22Rv1 (cell line): ENCODE results near the gene FAAP100.

Experiments used
- ZFX ChIP-seq: fragments of 450-650 bp; IDR thresholded peaks from 2 replicates; pipeline ENCODE4 v1.6.1; 2017; ENCODE audit warnings: antibody characterized with exemption, borderline replicate concordance
- TF ChIP-seq, protein P1 (sequence below): fragments of 450-650 bp; IDR thresholded peaks from 2 replicates; pipeline ENCODE4 v1.5.1; 2017; ENCODE audit warnings: mild to moderate bottlenecking

DNA sequence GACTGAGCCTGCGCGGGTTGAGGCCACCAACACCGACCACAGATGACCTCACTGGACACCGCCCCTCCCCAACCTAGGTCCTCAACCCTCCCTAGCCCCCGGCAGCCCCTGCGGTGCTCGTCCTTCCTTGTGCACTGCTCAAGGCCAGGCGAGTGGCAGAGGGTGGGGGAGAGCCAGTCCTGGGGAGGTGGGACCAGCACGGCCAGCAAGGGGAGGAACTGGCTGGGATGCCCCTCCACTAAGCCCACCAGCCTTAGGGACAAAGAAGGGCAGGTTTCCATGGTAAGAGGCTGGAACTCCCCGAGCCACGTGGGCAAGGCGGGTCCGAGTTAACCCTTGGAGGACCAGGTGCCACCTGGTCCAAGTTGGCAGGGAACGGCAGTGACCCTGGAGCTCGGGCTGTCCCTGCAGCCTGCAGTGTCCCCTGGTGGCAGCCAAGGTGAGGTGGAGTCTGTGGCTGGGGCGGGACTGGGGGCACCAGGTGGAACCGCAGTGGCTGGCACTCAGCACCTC is 14.8 kb downstream of the FAAP100 start:
- TF ChIP-seq, protein P1, sequence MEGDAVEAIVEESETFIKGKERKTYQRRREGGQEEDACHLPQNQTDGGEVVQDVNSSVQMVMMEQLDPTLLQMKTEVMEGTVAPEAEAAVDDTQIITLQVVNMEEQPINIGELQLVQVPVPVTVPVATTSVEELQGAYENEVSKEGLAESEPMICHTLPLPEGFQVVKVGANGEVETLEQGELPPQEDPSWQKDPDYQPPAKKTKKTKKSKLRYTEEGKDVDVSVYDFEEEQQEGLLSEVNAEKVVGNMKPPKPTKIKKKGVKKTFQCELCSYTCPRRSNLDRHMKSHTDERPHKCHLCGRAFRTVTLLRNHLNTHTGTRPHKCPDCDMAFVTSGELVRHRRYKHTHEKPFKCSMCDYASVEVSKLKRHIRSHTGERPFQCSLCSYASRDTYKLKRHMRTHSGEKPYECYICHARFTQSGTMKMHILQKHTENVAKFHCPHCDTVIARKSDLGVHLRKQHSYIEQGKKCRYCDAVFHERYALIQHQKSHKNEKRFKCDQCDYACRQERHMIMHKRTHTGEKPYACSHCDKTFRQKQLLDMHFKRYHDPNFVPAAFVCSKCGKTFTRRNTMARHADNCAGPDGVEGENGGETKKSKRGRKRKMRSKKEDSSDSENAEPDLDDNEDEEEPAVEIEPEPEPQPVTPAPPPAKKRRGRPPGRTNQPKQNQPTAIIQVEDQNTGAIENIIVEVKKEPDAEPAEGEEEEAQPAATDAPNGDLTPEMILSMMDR: peak; percentile 70
- TF ChIP-seq ZFX: no peak
